Chondrocyte (in vitro differentiated cells): ENCODE measurements around the gene GALNT9. TPM values are rescaled to one million over a fixed set of nuclear protein-coding genes. Genes with fewer than 3 reads are reported as not detected.

Experiments used
- DNase-seq: peaks from one replicate; pipeline ENCODE4 v3.0.0; 2021; ENCODE audit warnings: mixed read lengths, low spot score
- H3K27ac Mint-ChIP-seq: one replicate; pipeline ENCODE4 v1.8.0; 2021; ENCODE audit warnings: mild to moderate bottlenecking, moderate library complexity, mixed read lengths; ENCODE audit not compliant: unreplicated experiment
- H3K27me3 Mint-ChIP-seq: 2 replicates; pipeline ENCODE4 v1.8.0; 2021; ENCODE audit warnings: low read depth, mixed read lengths
- H3K36me3 Mint-ChIP-seq: 2 replicates; pipeline ENCODE4 v1.8.0; 2021; ENCODE audit warnings: low read depth, mixed read lengths
- H3K4me1 Mint-ChIP-seq: 2 replicates; pipeline ENCODE4 v1.8.0; 2021; ENCODE audit warnings: low read depth, mild to moderate bottlenecking, mixed read lengths
- H3K4me3 Mint-ChIP-seq: one replicate; pipeline ENCODE4 v1.8.0; 2021; ENCODE audit warnings: mild to moderate bottlenecking, moderate library complexity, mixed read lengths; ENCODE audit not compliant: unreplicated experiment
- H3K9me3 Mint-ChIP-seq: 2 replicates; pipeline ENCODE4 v1.8.0; 2021; ENCODE audit warnings: low read depth, mixed read lengths
- total RNA-seq: library from RNA; stranded (reverse); gene quantifications from 3 replicates; pipeline ENCODE4 v1.2.1, GENCODE V29; 2021
- TF ChIP-seq, protein P1 (sequence below): fragments of 200-600 bp; sonication (generic); IDR thresholded peaks from 2 replicates; pipeline ENCODE4 v1.5.0; 2021; ENCODE audit warnings: antibody characterized with exemption, mild to moderate bottlenecking, moderate library complexity

GALNT9 gene
- total RNA-seq, 1 donor from 2014 or later: not detected

DNA sequence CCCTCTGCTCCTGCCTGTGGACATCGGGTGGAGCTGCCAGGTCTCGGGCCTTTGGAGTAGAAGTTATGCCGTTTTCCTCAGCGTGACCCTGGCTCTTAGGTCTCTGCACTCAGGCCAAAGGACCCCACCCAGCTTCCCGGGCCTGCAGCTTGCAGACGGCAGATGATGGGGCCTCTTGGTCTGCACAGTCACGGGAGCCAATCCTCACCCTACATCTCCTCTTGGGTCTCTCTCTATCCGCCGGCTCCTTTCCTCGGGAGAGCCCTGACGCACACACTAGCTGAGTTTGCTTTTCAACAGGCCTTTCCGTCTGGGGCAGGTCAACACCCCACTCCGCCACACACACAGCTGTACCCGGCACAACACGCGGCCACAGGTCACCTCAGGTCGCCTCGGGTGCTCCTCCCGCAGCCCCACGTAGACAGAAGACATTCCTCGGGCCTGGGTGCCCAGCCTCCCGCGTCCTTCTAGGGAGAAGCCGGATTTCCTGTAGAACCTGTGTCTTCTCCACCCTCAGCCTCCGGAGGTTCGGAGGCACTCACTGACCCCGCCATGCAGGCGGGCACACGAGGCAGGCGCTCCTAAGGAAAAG, 9.9 kb downstream of the GALNT9 start:
- Mint-ChIP-seq H3K27me3 (peaks cover 44% of the 10 kb centered on the region), H3K27ac (no peak overlapping the region), H3K9me3 (no peaks in the 10 kb centered on the region), H3K4me3 (no peak overlapping the region), H3K36me3 (no peaks in the 10 kb centered on the region), H3K4me1 (peaks cover 8% of the 10 kb centered on the region)
- TF ChIP-seq, protein P1, sequence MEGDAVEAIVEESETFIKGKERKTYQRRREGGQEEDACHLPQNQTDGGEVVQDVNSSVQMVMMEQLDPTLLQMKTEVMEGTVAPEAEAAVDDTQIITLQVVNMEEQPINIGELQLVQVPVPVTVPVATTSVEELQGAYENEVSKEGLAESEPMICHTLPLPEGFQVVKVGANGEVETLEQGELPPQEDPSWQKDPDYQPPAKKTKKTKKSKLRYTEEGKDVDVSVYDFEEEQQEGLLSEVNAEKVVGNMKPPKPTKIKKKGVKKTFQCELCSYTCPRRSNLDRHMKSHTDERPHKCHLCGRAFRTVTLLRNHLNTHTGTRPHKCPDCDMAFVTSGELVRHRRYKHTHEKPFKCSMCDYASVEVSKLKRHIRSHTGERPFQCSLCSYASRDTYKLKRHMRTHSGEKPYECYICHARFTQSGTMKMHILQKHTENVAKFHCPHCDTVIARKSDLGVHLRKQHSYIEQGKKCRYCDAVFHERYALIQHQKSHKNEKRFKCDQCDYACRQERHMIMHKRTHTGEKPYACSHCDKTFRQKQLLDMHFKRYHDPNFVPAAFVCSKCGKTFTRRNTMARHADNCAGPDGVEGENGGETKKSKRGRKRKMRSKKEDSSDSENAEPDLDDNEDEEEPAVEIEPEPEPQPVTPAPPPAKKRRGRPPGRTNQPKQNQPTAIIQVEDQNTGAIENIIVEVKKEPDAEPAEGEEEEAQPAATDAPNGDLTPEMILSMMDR: no peak
- no peak for DNase-seq

DNA sequence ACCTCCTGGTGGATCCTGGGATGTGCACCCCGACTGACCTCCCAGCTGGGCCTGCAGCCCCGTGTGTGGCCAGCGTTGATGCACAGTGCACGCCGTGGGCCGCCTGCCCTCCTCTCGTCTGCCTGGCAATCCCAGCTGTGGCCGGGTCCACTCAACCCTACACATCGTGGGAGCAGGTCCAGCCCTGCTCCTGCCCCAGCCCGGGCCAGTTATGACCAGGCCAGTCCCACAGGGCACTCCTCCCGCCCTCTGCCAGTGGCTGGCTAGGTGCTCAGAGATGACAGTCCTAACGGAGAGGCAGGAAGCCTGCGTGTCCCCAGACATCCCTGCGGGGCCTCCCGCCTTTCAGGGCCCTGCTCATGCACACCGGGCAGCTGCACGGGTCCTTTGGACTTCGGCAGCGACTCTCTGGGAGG, 10.8 kb downstream of the GALNT9 start:
- Mint-ChIP-seq H3K4me1 (peaks cover 8% of the 10 kb centered on the region), H3K4me3 (no peak overlapping the region), H3K27ac (no peak overlapping the region), H3K9me3 (no peaks in the 10 kb centered on the region), H3K36me3 (no peaks in the 10 kb centered on the region), H3K27me3 (peaks cover 45% of the 10 kb centered on the region)
- TF ChIP-seq, protein P1: no peak
- DNase-seq: peak; percentile 90

DNA sequence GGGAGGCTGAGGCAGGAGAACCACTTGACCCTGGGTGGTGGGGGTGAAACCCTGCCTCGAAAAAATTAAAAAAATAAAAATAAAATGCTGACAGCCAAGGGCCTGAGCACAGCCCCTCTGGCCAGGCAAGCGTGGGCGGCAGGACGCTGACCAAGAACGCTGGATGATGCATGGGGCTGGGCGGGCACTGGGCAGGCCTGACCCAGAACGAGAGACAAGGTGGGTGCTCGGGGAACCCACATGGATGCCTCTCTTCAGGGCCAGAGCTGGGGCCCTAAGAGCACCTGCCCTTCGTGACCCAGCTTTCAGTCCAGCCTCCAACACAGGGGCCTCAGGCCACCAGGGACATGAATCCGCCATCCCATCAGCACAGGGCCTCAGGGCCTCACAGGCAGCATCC, 11.3 kb downstream of the GALNT9 start:
- H3K27ac Mint-ChIP-seq: no peak overlapping the region
- no peaks in the 10 kb centered on the region for H3K36me3 Mint-ChIP-seq
- H3K9me3 Mint-ChIP-seq: no peaks in the 10 kb centered on the region
- H3K4me3 Mint-ChIP-seq: no peak overlapping the region
- TF ChIP-seq, protein P1: no peak
- peaks cover 40% of the 10 kb centered on the region for H3K27me3 Mint-ChIP-seq
- peaks cover 4% of the 10 kb centered on the region for H3K4me1 Mint-ChIP-seq
- no peak for DNase-seq

DNA sequence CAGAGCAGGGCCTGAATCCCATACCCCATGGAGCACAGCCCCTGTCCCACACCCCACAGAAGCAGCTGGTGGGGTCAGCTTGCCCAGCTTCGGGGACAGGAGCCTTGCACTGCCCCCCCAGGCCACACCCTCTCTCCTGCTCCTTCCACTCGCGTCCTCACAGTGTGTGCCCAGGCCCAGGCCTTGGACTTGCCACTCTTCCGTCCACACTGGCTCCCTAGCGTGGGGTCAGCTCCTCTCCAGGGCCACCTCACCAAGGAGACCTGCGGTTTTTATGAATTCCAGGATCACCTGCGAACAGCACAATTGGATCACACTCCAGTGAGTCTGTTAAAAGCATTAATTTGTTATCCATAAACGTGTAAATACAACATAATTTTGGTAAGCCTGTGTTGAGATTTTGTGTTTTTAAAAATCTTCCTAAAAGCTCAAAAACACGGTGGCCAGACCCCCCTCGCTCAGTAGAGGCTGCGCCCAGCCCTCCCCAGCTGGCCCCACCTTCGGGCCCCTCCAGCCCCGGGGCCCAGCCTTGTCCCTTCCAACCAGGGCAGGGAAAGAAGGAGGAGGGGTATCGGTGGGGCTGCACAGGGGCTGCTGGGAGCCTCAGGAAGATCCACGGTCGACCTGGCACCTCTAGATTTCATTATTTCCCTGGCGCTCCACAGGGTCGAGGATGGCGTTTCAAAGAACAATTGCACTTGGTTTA, 12.0 kb downstream of the GALNT9 start:
- TF ChIP-seq, protein P1: no peak
- Mint-ChIP-seq H3K4me3 (no peak overlapping the region), H3K4me1 (no peaks in the 10 kb centered on the region), H3K9me3 (no peaks in the 10 kb centered on the region), H3K27me3 (peaks cover 36% of the 10 kb centered on the region), H3K36me3 (no peaks in the 10 kb centered on the region), H3K27ac (no peak overlapping the region)
- peak; percentile 79 for DNase-seq

DNA sequence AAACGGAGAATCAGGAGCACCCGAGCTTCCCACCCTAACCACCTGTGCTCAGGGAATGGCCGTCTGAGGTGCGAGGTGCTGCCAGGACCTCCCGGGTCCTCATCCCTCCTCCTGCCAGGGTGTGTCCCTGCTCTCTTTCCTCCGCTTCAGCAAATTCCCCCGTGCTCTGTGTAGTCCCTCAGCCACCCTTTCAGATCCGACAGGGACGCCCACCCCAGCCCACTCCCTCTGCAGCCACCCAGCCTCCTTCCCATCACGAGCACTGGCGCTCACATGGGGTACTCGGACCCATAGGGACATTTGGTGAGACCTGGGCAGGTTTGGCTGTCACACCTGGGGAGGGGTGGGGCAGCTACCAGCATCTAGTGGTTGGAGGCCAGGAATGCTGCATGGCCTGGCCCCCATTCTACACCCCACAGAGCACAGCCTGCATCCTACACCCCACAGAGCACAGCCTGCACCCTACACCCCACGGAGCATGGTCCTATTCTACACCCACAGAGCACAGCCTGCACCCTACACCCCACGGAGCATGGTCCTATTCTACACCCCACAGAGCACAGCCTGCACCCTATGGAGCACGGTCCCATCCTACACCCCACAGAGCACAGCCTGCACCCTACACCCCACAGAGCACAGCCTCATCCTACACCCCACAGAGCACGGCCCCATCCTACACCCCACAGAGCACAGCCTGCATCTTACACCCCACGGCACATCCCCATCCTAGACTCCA, 12.7 kb downstream of the GALNT9 start:
- Mint-ChIP-seq H3K9me3 (peaks cover 5% of the 10 kb centered on the region), H3K4me3 (no peak overlapping the region), H3K4me1 (no peaks in the 10 kb centered on the region), H3K27ac (no peak overlapping the region), H3K27me3 (peaks cover 31% of the 10 kb centered on the region), H3K36me3 (peaks cover 1% of the 10 kb centered on the region)
- DNase-seq: no peak
- TF ChIP-seq, protein P1: no peak
